Neural progenitor cell (in vitro differentiated cells): ENCODE measurements around the gene RRBP1.

Source experiments
- CTCF ChIP-seq: fragments of 200-600 bp; sonication (generic); IDR thresholded peaks from 2 replicates; pipeline ENCODE4 v1.5.1; 2017; ENCODE audit warnings: antibody characterized with exemption, mild to moderate bottlenecking
- EZH2 ChIP-seq: fragments of 200-600 bp; sonication (generic); IDR thresholded peaks from 2 replicates; pipeline ENCODE4 v1.6.1; 2017; ENCODE audit warnings: antibody characterized with exemption, mild to moderate bottlenecking, moderate library complexity
- EZH2phosphoT487 ChIP-seq: fragments of 200-600 bp; sonication (generic); IDR thresholded peaks from 2 replicates; pipeline ENCODE4 v1.6.1; 2017; ENCODE audit warnings: antibody characterized with exemption

- TF ChIP-seq CTCF, result no peak
- TF ChIP-seq EZH2, result no peak
- no peak for TF ChIP-seq EZH2phosphoT487
These were observed 45.3 kb upstream of the RRBP1 start for GRCh38 chr20:17727351-17727750.
